ENCODE measurements around the gene PSMA5. TPM values are rescaled to one million over a fixed set of nuclear protein-coding genes. Genes with fewer than 3 reads are reported as not detected.

The PSMA5 gene
- total and polyA plus RNA-seq, 2 of the 13 experiments (the other 11 are each of a cell fraction or from before 2014, with no cell fraction given): 140 to 169 TPM

- BruUV-seq (replicated peaks): no TSS peak
- Histone ChIP-seq H3K9ac (ENCODE audit: insufficient read depth, low read depth, low read length) (no peak overlapping the region), H4K20me1 (ENCODE audit: insufficient read depth, low read length) (no peaks in the 10 kb centered on the region), H2AFZ (ENCODE audit: low read length) (no peak overlapping the region), H3K27ac (ENCODE audit: extremely low read length, insufficient read depth, low read length) (no peak overlapping the region), H3K27me3 (ENCODE audit: control insufficient read depth in 1 of 2, insufficient read depth in 2 of 2, low read length in 2 of 2) (no peaks in the 10 kb centered on the region; a peak in 1 of 5 replicates), H3K4me1 (ENCODE audit: insufficient read depth, low read length) (peaks cover 24% of the 10 kb centered on the region), H3K36me3 (replicated peaks in 1 of 2; ENCODE audit: control insufficient read depth in 1 of 2, insufficient read depth in 2 of 2, low read length in 2 of 2) (no peaks in the 10 kb centered on the region), H3K4me2 (ENCODE audit: low read depth, low read length) (no peak overlapping the region), H3K9me3 (ENCODE audit: low read length) (no peaks in the 10 kb centered on the region), H3K4me3 (replicated peaks in 1 of 3; ENCODE audit: insufficient read depth in 1 of 3, low read depth in 2 of 3, low read length in 3 of 3) (no peak overlapping the region), H3K79me2 (ENCODE audit: insufficient read depth, low read length) (no peaks in the 10 kb centered on the region)
- ChIA-PET POLR2A (no interaction called here), CTCF (ENCODE audit: low intra/inter-chr PET ratio, low total read pairs) (no interaction called here)
- WGBS (ENCODE audit: low lambda C conversion rate): 20% methylated on average over 1 of the region's 1 CpG
- ATAC-seq (no peak), DNase-seq (ENCODE audit: low spot score) (no peak), FAIRE-seq (no peak)
- in situ Hi-C loops (cut with HindIII; ENCODE audit: extremely low pct_ligation_motif_present, low pct_unique_long_range_greater_than_20kb): no loop called here
- TF ChIP-seq ZNF724P (CRISPR knock-in tag; IDR thresholded peaks at IDR 0.05; ENCODE audit: borderline replicate concordance): no peak
- TF ChIP-seq ATF7 (IDR thresholded peaks at IDR 0.05): 0 out of 2 replicates have a peak, but pooled peaks have one; percentile 22
- TF ChIP-seq ATF7 (CRISPR knock-in tag; IDR thresholded peaks at IDR 0.05): no peak
- TF ChIP-seq CEBPB (IDR thresholded peaks at IDR 0.05; ENCODE audit: borderline replicate concordance, low read depth, low read length): peak; percentile 33; the same call in 1 of the 2 replicates
- no peak for TF ChIP-seq ZFP62 (CRISPR knock-in tag; IDR thresholded peaks at IDR 0.05)
- TF ChIP-seq TFDP1 (CRISPR knock-in tag; IDR thresholded peaks at IDR 0.05; ENCODE audit: borderline replicate concordance): no peak
- TF ChIP-seq ISL2 (CRISPR knock-in tag; IDR thresholded peaks at IDR 0.05): no peak
- intact Hi-C loops (cut with micrococcal nuclease; ENCODE audit: unreplicated experiment): no loop called here
Measured at GRCh38 chr1:109434484-109434883, 8.2 kb upstream of the PSMA5 start.

GRCh38 chr1:109433322-109433721 is 7.1 kb upstream of the PSMA5 start:
- POLR2A ChIA-PET: no interaction called here
- Histone ChIP-seq H3K9me3 (ENCODE audit: low read length) (no peaks in the 10 kb centered on the region), H2AFZ (ENCODE audit: low read length) (no peak overlapping the region), H3K79me2 (ENCODE audit: insufficient read depth, low read length) (no peaks in the 10 kb centered on the region), H3K27ac (ENCODE audit: extremely low read length, insufficient read depth, low read length) (no peak overlapping the region), H3K36me3 (replicated peaks in 1 of 2; ENCODE audit: control insufficient read depth in 1 of 2, insufficient read depth in 2 of 2, low read length in 2 of 2) (no peaks in the 10 kb centered on the region), H3K9ac (ENCODE audit: insufficient read depth, low read depth, low read length) (no peak overlapping the region), H3K4me3 (replicated peaks in 1 of 3; ENCODE audit: insufficient read depth in 1 of 3, low read depth in 2 of 3, low read length in 3 of 3) (no peak overlapping the region), H3K4me2 (ENCODE audit: low read depth, low read length) (no peak overlapping the region), H4K20me1 (ENCODE audit: insufficient read depth, low read length) (no peaks in the 10 kb centered on the region), H3K27me3 (ENCODE audit: control insufficient read depth in 1 of 2, insufficient read depth in 2 of 2, low read length in 2 of 2) (no peaks in the 10 kb centered on the region; a peak in 1 of 5 replicates), H3K4me1 (ENCODE audit: insufficient read depth, low read length) (peaks cover 12% of the 10 kb centered on the region)
- BruUV-seq (replicated peaks): no TSS peak
- WGBS (ENCODE audit: low lambda C conversion rate): 100% methylated on average over 1 of the region's 1 CpG
- ATAC-seq (no peak), FAIRE-seq (no peak), DNase-seq (ENCODE audit: low spot score) (no peak)
- intact Hi-C loops (cut with micrococcal nuclease; ENCODE audit: unreplicated experiment) (no loop called here), in situ Hi-C loops (cut with HindIII; ENCODE audit: extremely low pct_ligation_motif_present, low pct_unique_long_range_greater_than_20kb) (no loop called here)
- CTCF ChIA-PET (ENCODE audit: low intra/inter-chr PET ratio, low total read pairs): no interaction called here
- TF ChIP-seq HMG20A (CRISPR knock-in tag; IDR thresholded peaks at IDR 0.05; ENCODE audit: borderline replicate concordance) (no peak), FOXJ3 (CRISPR knock-in tag; IDR thresholded peaks at IDR 0.05; ENCODE audit: borderline replicate concordance) (no peak), ASH2L (IDR thresholded peaks at IDR 0.05; ENCODE audit: insufficient read length, low read depth, low read length) (no peak), HMGXB4 (CRISPR knock-in tag; IDR thresholded peaks at IDR 0.05; ENCODE audit: borderline replicate concordance in 1 of 2, low read depth in 1 of 2) (no peak), ZFP37 (CRISPR knock-in tag; IDR thresholded peaks at IDR 0.05; ENCODE audit: borderline replicate concordance) (no peak), SIN3A (IDR thresholded peaks at IDR 0.05; ENCODE audit: borderline replicate concordance, low read depth, low read length) (no peak), KLF12 (CRISPR knock-in tag; IDR thresholded peaks at IDR 0.05; ENCODE audit: borderline replicate concordance) (no peak), ISL2 (CRISPR knock-in tag; IDR thresholded peaks at IDR 0.05) (no peak), MYC (CRISPR knock-in tag; IDR thresholded peaks at IDR 0.05; ENCODE audit: borderline replicate concordance) (no peak), TARDBP (CRISPR knock-in tag; IDR thresholded peaks at IDR 0.05) (no peak), CENPT (CRISPR knock-in tag; IDR thresholded peaks at IDR 0.05; ENCODE audit: low read depth) (no peak), FOXK1 (CRISPR knock-in tag; IDR thresholded peaks at IDR 0.05; ENCODE audit: borderline replicate concordance, low read depth) (no peak)
